B cell (primary cell): ENCODE data around the gene MED16. TPM values are rescaled to one million over a fixed set of nuclear protein-coding genes. Genes with fewer than 3 reads are reported as not detected.

Experiments used
- ATAC-seq: fragments of 200-7000 bp; cut with Tn5 transposase; one replicate; pipeline ENCODE4 v1.10.0; 2021; ENCODE audit warnings: low read depth, mild to moderate bottlenecking, moderate number of reproducible peaks, moderate library complexity
- CTCF ChIA-PET: fragments of 350-600 bp; sonication (Branson Sonifier 250); formaldehyde crosslinking; loops from one replicate; lab custom pipeline; 2021; ENCODE audit warnings: antibody characterized with exemption, inconsistent platforms; lab: Charles Lee
- POLR2A ChIA-PET: fragments of 350-600 bp; sonication (Branson Sonifier 250); formaldehyde crosslinking; loops from one replicate; lab custom pipeline; 2021; ENCODE audit warnings: antibody characterized with exemption; lab: Charles Lee
- DNase-seq: peaks from one replicate; pipeline ENCODE4 v3.0.0; 2013
- H2AFZ ChIP-seq: 2 replicates; pipeline ENCODE4 v1.6.1; 2012; ENCODE audit warnings: mild to moderate bottlenecking, low read depth, low read length; ENCODE audit not compliant: insufficient read depth, poor library complexity, severe bottlenecking
- H3K27ac ChIP-seq, 2 donors: 1 replicate in 1 of 2; 2 replicates in 1 of 2; pipeline ENCODE4 v1.5.1; 2012 to 2013; ENCODE audit warnings: low read length in 2 of 2, mild to moderate bottlenecking in 2 of 2, moderate library complexity in 1 of 2
- H3K27me3 ChIP-seq, 4 experiments: fragments of 200-600 bp in 1 of 4; sonication (generic) in 1 of 4; replicated peaks in 1 of 4; 1 replicate in 2 of 4; 2 replicates in 2 of 4; pipeline versions ENCODE4 v1.6.1 to v1.7.0; 2013 to 2016; ENCODE audit warnings: low read length in 3 of 4, mild to moderate bottlenecking in 2 of 4, mixed read lengths in 1 of 4, moderate library complexity in 1 of 4; ENCODE audit not compliant: insufficient read depth in 4 of 4, control insufficient read depth in 3 of 4; ENCODE audit errors: control extremely low read depth in 1 of 4
- H3K36me3 ChIP-seq, 2 experiments: replicated peaks in 1 of 2; 1 replicate in 1 of 2; 2 replicates in 1 of 2; pipeline versions ENCODE4 v1.6.1 to v1.7.1; 2013; ENCODE audit warnings: low read length in 1 of 2; ENCODE audit not compliant: insufficient read depth in 2 of 2, control insufficient read depth in 1 of 2; ENCODE audit errors: control extremely low read depth in 1 of 2, extremely low read depth in 1 of 2
- H3K4me1 ChIP-seq, 2 donors: fragments of 200-600 bp in 1 of 2; sonication (generic) in 1 of 2; 1 replicate in 1 of 2; 2 replicates in 1 of 2; pipeline versions ENCODE4 v1.5.1 to v1.6.1; 2013 to 2017; ENCODE audit warnings: low read length in 2 of 2; ENCODE audit not compliant: control insufficient read depth in 2 of 2, insufficient read depth in 2 of 2
- H3K4me2 ChIP-seq: replicated peaks from 2 replicates; pipeline ENCODE3; 2012; ENCODE audit warnings: mild to moderate bottlenecking, low read depth, low read length; ENCODE audit not compliant: poor library complexity, severe bottlenecking
- H3K4me3 ChIP-seq, 5 experiments: fragments of 200-600 bp in 1 of 5; sonication (generic) in 1 of 5; 1 replicate in 3 of 5; 2 replicates in 2 of 5; pipeline versions ENCODE4 v1.5.1 to v1.7.0; 2011 to 2016; ENCODE audit warnings: low read length in 4 of 5, mild to moderate bottlenecking in 4 of 5, low read depth in 2 of 5, control low read depth in 1 of 5, moderate library complexity in 1 of 5; ENCODE audit not compliant: insufficient read depth in 1 of 5; ENCODE audit errors: control extremely low read depth in 1 of 5, extremely low read depth in 1 of 5
- H3K79me2 ChIP-seq: fragments of 200-600 bp; sonication (generic); one replicate; pipeline ENCODE4 v1.6.0; 2016; ENCODE audit warnings: low read length; ENCODE audit not compliant: control insufficient read depth, insufficient read depth
- H3K9ac ChIP-seq: fragments of 200-600 bp; sonication (generic); 2 replicates; pipeline ENCODE4 v1.6.1; 2017; ENCODE audit warnings: mild to moderate bottlenecking, low read length, moderate library complexity
- H3K9me3 ChIP-seq, 3 donors: one replicate each; pipeline versions ENCODE4 v1.6.1 to v1.7.1; 2013; ENCODE audit warnings: low read length in 2 of 3; ENCODE audit not compliant: control insufficient read depth in 2 of 3, insufficient read depth in 1 of 3; ENCODE audit errors: control extremely low read depth in 1 of 3
- H4K20me1 ChIP-seq: 2 replicates; pipeline ENCODE4 v1.6.0; 2012; ENCODE audit warnings: mild to moderate bottlenecking, low read length; ENCODE audit not compliant: insufficient read depth, control insufficient read depth, poor library complexity, severe bottlenecking
- H3K27ac Mint-ChIP-seq: one replicate; pipeline ENCODE4 v1.8.0; 2021; ENCODE audit warnings: mixed read lengths
- H3K27me3 Mint-ChIP-seq: one replicate; pipeline ENCODE4 v1.8.0; 2021; ENCODE audit warnings: mixed read lengths
- H3K4me1 Mint-ChIP-seq: one replicate; pipeline ENCODE4 v1.8.0; 2021; ENCODE audit warnings: mixed read lengths
- H3K4me3 Mint-ChIP-seq: one replicate; pipeline ENCODE4 v1.8.0; 2021; ENCODE audit warnings: mixed read lengths
- H3K9me3 Mint-ChIP-seq: one replicate; pipeline ENCODE4 v1.8.0; 2022; ENCODE audit warnings: mixed read lengths; ENCODE audit not compliant: insufficient read depth
- EZH2 ChIP-seq: IDR thresholded peaks from 2 replicates; pipeline ENCODE4 v1.6.1; 2012; ENCODE audit warnings: borderline replicate concordance, low read depth, mild to moderate bottlenecking, moderate library complexity, low read length; ENCODE audit not compliant: insufficient read depth, poor library complexity, severe bottlenecking
- WGBS: methylation state at CpG from one replicate; pipeline ENCODE4 v1.1.5; 2013; ENCODE audit warnings: missing lambda C conversion rate; ENCODE audit not compliant: insufficient coverage; 5-methylcytosine and 5-hydroxymethylcytosine counted together
- intact Hi-C: fragments of 100-400 bp; cut with micrococcal nuclease; formaldehyde crosslinking; loops from one replicate; pipeline ENCODE4 v1.10.0; 2022
- polyA plus RNA-seq: library from polyadenylated mRNA; depleted of rRNA; stranded (reverse); fragments of >200 nt; gene quantifications from 2 replicates; pipeline ENCODE4 v1.2.3, GENCODE V29; 2012
- total RNA-seq, 2 donors: library from RNA; stranded (reverse); fragments of 120-200 nt in 1 of 2; gene quantifications; 1 replicate in 1 of 2; 2 replicates in 1 of 2; pipeline versions ENCODE4 v1.2.3 to v1.2.4, GENCODE V29; 2013 to 2022
- TF ChIP-seq, protein P1 (sequence below): fragments of 200-600 bp; IDR thresholded peaks from one replicate; pipeline ENCODE4 v1.8.0; 2022; ENCODE audit warnings: antibody characterized with exemption, mild to moderate bottlenecking

MED16 gene
- total and polyA plus RNA-seq, 2 donors (not counting 1 experiment from before 2014, with no cell fraction given): 85.0 to 85.3 TPM

GRCh38 chr19:871446-872265, 21.3 kb downstream of the MED16 start:
- ChIA-PET POLR2A (interaction anchor here (0.7 kb wide), 1 partner anchor 104 kb away, joined by 9 read pairs; no protein-coding TSS in a partner anchor), CTCF (no interaction called here)
- Histone ChIP-seq H3K36me3 (peaks cover 0 to 17% of the 10 kb centered on the region in 2 experiments), H3K27ac (peak overlapping the region; percentile 38 to 45), H2AFZ (no peak overlapping the region), H3K27me3 (no peaks in the 10 kb centered on the region), H3K9me3 (peaks cover 0 to 5% (median 0%) of the 10 kb centered on the region in 3 donors), H3K79me2 (no peaks in the 10 kb centered on the region), H3K4me3 (peak overlapping the region in 2 of 5 experiments; percentile 45 to 60), H3K4me2 (peak overlapping the region; percentile 72), H3K9ac (peak overlapping the region; percentile 49), H4K20me1 (peaks cover 7% of the 10 kb centered on the region), H3K4me1 (peaks cover 8 to 17% of the 10 kb centered on the region in 2 donors)
- TF ChIP-seq, protein P1, sequence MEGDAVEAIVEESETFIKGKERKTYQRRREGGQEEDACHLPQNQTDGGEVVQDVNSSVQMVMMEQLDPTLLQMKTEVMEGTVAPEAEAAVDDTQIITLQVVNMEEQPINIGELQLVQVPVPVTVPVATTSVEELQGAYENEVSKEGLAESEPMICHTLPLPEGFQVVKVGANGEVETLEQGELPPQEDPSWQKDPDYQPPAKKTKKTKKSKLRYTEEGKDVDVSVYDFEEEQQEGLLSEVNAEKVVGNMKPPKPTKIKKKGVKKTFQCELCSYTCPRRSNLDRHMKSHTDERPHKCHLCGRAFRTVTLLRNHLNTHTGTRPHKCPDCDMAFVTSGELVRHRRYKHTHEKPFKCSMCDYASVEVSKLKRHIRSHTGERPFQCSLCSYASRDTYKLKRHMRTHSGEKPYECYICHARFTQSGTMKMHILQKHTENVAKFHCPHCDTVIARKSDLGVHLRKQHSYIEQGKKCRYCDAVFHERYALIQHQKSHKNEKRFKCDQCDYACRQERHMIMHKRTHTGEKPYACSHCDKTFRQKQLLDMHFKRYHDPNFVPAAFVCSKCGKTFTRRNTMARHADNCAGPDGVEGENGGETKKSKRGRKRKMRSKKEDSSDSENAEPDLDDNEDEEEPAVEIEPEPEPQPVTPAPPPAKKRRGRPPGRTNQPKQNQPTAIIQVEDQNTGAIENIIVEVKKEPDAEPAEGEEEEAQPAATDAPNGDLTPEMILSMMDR: no peak
- TF ChIP-seq EZH2: no peak
- Mint-ChIP-seq H3K9me3 (no peaks in the 10 kb centered on the region), H3K27ac (peak overlapping the region; percentile 50), H3K27me3 (no peaks in the 10 kb centered on the region), H3K4me3 (no peak overlapping the region), H3K4me1 (peaks cover 9% of the 10 kb centered on the region)
- 95% methylated on average over 18 of the region's 33 CpGs for WGBS
- intact Hi-C loops: no loop called here
- peak; percentile 73 for DNase-seq
- ATAC-seq: no peak

DNA sequence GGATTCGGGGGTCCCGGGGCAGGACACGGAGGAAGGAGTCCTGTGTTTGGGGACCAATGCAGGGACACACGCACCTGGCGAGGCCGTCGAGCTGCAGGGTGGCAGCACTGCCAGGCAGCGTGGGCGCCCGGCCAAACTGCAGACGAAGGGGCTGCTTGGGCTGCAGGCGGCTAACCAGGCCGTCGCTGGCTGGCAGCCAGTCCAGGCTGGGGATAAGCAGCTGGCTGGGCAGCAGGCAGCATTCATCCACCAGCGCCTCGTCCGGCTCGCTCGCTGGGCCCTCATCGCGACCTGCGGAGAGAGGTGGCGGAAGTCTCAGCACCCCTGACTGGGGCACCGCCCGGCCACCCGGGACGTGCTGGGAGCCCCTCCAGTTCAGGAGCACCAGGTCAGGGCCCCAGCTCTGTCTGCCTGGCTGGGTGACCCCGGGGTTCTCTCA, 22.0 kb downstream of the MED16 start:
- H3K27ac Mint-ChIP-seq: no peak overlapping the region
- POLR2A ChIA-PET: interaction anchor here (0.7 kb wide), 1 partner anchor 103 kb away, joined by 9 read pairs; no protein-coding TSS in a partner anchor
- DNase-seq: no peak
- Histone ChIP-seq H3K4me1 (peaks cover 8 to 17% of the 10 kb centered on the region in 2 donors), H2AFZ (no peak overlapping the region), H3K27ac (no peak overlapping the region), H3K4me2 (no peak overlapping the region), H3K27me3 (no peaks in the 10 kb centered on the region), H3K79me2 (no peaks in the 10 kb centered on the region), H3K36me3 (peaks cover 0 to 17% of the 10 kb centered on the region in 2 experiments), H3K9me3 (peaks cover 0 to 5% (median 0%) of the 10 kb centered on the region in 3 donors), H3K9ac (no peak overlapping the region), H3K4me3 (no peak overlapping the region), H4K20me1 (peaks cover 7% of the 10 kb centered on the region)
- peaks cover 9% of the 10 kb centered on the region for H3K4me1 Mint-ChIP-seq
- TF ChIP-seq, protein P1: no peak
- no peak for TF ChIP-seq EZH2
- CTCF ChIA-PET: no interaction called here
- no peaks in the 10 kb centered on the region for H3K27me3 Mint-ChIP-seq
- WGBS: over 99% methylated on average over 28 of the region's 28 CpGs
- intact Hi-C loops: no loop called here
- no peak for ATAC-seq
- H3K9me3 Mint-ChIP-seq: no peaks in the 10 kb centered on the region
- no peak overlapping the region for H3K4me3 Mint-ChIP-seq
